Esophagus (tissue), 2 donors: ENCODE measurements around the gene SULT1A3. TPM values are rescaled to one million over a fixed set of nuclear protein-coding genes. Genes with fewer than 3 reads are reported as not detected.
"Not testable (repeated sequence)": the region's sequence is repeated elsewhere in the genome, so short reads cannot be mapped to it uniquely, and the experiment has no call there.

Experiments
- H3K27ac ChIP-seq, 2 donors: one replicate each; pipeline ENCODE4 v1.5.1; 2013; ENCODE audit warnings: low read depth in 2 of 2, mild to moderate bottlenecking in 2 of 2, inconsistent platforms in 1 of 2, low read length in 1 of 2, moderate library complexity in 1 of 2
- H3K27me3 ChIP-seq, 2 donors: one replicate each; pipeline ENCODE4 v1.6.1; 2013; ENCODE audit warnings: low read length in 2 of 2, control low read depth in 1 of 2, mild to moderate bottlenecking in 1 of 2; ENCODE audit not compliant: insufficient read depth in 2 of 2, control insufficient read depth in 1 of 2
- H3K36me3 ChIP-seq, 2 donors: one replicate each; pipeline ENCODE4 v1.6.1; 2013; ENCODE audit warnings: low read length in 1 of 2; ENCODE audit not compliant: control insufficient read depth in 2 of 2, insufficient read depth in 2 of 2
- H3K4me1 ChIP-seq, 2 donors: one replicate each; pipeline ENCODE4 v1.6.1; 2013; ENCODE audit warnings: low read length in 1 of 2; ENCODE audit not compliant: control insufficient read depth in 2 of 2, insufficient read depth in 2 of 2
- H3K4me3 ChIP-seq, 2 donors: one replicate each; pipeline ENCODE4 v1.5.1; 2013; ENCODE audit warnings: low read length in 2 of 2, mild to moderate bottlenecking in 2 of 2, low read depth in 1 of 2, moderate library complexity in 1 of 2
- H3K9me3 ChIP-seq, 2 donors: one replicate each; pipeline ENCODE4 v1.6.1; 2013; ENCODE audit warnings: mild to moderate bottlenecking in 2 of 2, low read depth in 1 of 2, low read length in 1 of 2, moderate library complexity in 1 of 2; ENCODE audit not compliant: control insufficient read depth in 2 of 2, insufficient read depth in 1 of 2
- WGBS, 2 donors: extraction: QIAGEN DNeasy Blood & Tissue Kit; methylation state at CpG; one replicate each; pipeline ENCODE4 v1.1.7; 2013; 5-methylcytosine and 5-hydroxymethylcytosine counted together
- polyA plus RNA-seq, 2 donors: library from polyadenylated mRNA; stranded (reverse); fragments of 200-250 nt; gene quantifications; one replicate each; pipeline ENCODE4 v1.2.3, GENCODE V29; 2013
- donor health status: healthy with polysubstance abuse.
- donor health status: Bipolar disorder and iron deficiency.

Gene SULT1A3
- polyA plus RNA-seq, 2 donors: 10.0 to 39.0 TPM

GRCh38 chr16:30197001-30197400 is 2.1 kb upstream of the SULT1A3 start:
- not testable (repeated sequence) for H3K9me3 ChIP-seq, H3K27ac ChIP-seq, H3K4me1 ChIP-seq, H3K36me3 ChIP-seq, H3K4me3 ChIP-seq, H3K27me3 ChIP-seq
- 59 to 96% methylated on average over 1 of the region's 2 CpGs for WGBS, 2 donors

- WGBS, 2 donors: no CpG with 5 or more reads among the region's 15 CpGs
- not testable (repeated sequence) for H3K27ac ChIP-seq, H3K9me3 ChIP-seq, H3K4me1 ChIP-seq, H3K4me3 ChIP-seq, H3K36me3 ChIP-seq, H3K27me3 ChIP-seq
Measured at GRCh38 chr16:30199608-30200343, 721 bp downstream of the SULT1A3 start.

- H3K4me1 ChIP-seq, H3K27me3 ChIP-seq, H3K9me3 ChIP-seq, H3K27ac ChIP-seq, H3K36me3 ChIP-seq: not testable (repeated sequence)
- H3K4me3 ChIP-seq: peak overlapping the region; percentile 39 to 44
- WGBS, 2 donors: 0 to 1% methylated on average over 18 to 20 of the region's 52 CpGs
Measured at GRCh38 chr16:30205541-30206236, 6.6 kb downstream of the SULT1A3 start.

- not testable (repeated sequence) for H3K27me3 ChIP-seq, H3K4me1 ChIP-seq, H3K36me3 ChIP-seq, H3K9me3 ChIP-seq, H3K27ac ChIP-seq
- no CpG with 5 or more reads among the region's 33 CpGs for WGBS, 2 donors
- H3K4me3 ChIP-seq: peak overlapping the region in 1 of 2 donors; percentile 39
Measured at GRCh38 chr16:30206252-30206651, 7.2 kb downstream of the SULT1A3 start.

GRCh38 chr16:30207063-30207704 is 8.1 kb downstream of the SULT1A3 start:
- not testable (repeated sequence) for H3K4me1 ChIP-seq, H3K36me3 ChIP-seq, H3K9me3 ChIP-seq, H3K4me3 ChIP-seq, H3K27ac ChIP-seq, H3K27me3 ChIP-seq
- WGBS, 2 donors: 33 to 36% methylated on average over 2 of the region's 9 CpGs

- H3K27ac ChIP-seq, H3K36me3 ChIP-seq, H3K4me3 ChIP-seq, H3K9me3 ChIP-seq, H3K4me1 ChIP-seq, H3K27me3 ChIP-seq: not testable (repeated sequence)
- WGBS, 2 donors: 0 to 19% methylated on average over 4 of the region's 6 CpGs
Measured at GRCh38 chr16:30209032-30209431, 10.0 kb downstream of the SULT1A3 start.

GRCh38 chr16:30211414-30211813 is 12.4 kb downstream of the SULT1A3 start:
- H3K36me3 ChIP-seq, H3K27me3 ChIP-seq, H3K27ac ChIP-seq, H3K9me3 ChIP-seq, H3K4me3 ChIP-seq, H3K4me1 ChIP-seq: not testable (repeated sequence)
- WGBS, 2 donors: no CpG with 5 or more reads among the region's 4 CpGs

GRCh38 chr16:30217082-30217481 is 18.0 kb downstream of the SULT1A3 start:
- WGBS, 2 donors: 71% methylated on average over 3 of the region's 5 CpGs

GRCh38 chr16:30248379-30248778 is 49.3 kb downstream of the SULT1A3 start, which contains the start of gene NPIPB13:
TSS of gene NPIPB13 (minus strand) at chr16:30248479. CDS start at chr16:30245573, 2,906 bp downstream.
- H3K4me3 ChIP-seq, H3K4me1 ChIP-seq, H3K36me3 ChIP-seq, H3K27ac ChIP-seq, H3K9me3 ChIP-seq, H3K27me3 ChIP-seq: not testable (repeated sequence)
- WGBS, 2 donors: no CpG with 5 or more reads among the region's 4 CpGs

More at GRCh38 chr16:30217082-30217481, 18.0 kb downstream of the SULT1A3 start:
- not testable (repeated sequence) for H3K36me3 ChIP-seq, H3K4me3 ChIP-seq, H3K27ac ChIP-seq, H3K4me1 ChIP-seq, H3K27me3 ChIP-seq, H3K9me3 ChIP-seq
